Activated CD4-positive, alpha-beta T cell treated with anti-CD3 and anti-CD28 coated beads, Interleukin-2, amount 10 ng/mL, durations not matched to agents 24 days and 14 days (primary cell): Measurements from ENCODE around the gene LRRC36. TPM values are rescaled to one million over a fixed set of nuclear protein-coding genes. Genes with fewer than 3 reads are reported as not detected.

Experiments
- DNase-seq: peaks from one replicate; pipeline ENCODE4 v3.0.0; 2022
- H3K27ac Mint-ChIP-seq: one replicate; pipeline ENCODE4 v1.8.0; 2022; ENCODE audit warnings: mild to moderate bottlenecking, mixed read lengths
- H3K27me3 Mint-ChIP-seq: one replicate; pipeline ENCODE4 v1.8.0; 2022; ENCODE audit warnings: mixed read lengths
- H3K36me3 Mint-ChIP-seq: one replicate; pipeline ENCODE4 v1.8.0; 2022; ENCODE audit warnings: low read depth, mild to moderate bottlenecking, mixed read lengths
- H3K4me1 Mint-ChIP-seq: one replicate; pipeline ENCODE4 v1.8.0; 2021; ENCODE audit warnings: mixed read lengths
- H3K4me3 Mint-ChIP-seq: one replicate; pipeline ENCODE4 v1.8.0; 2022; ENCODE audit warnings: mild to moderate bottlenecking, moderate library complexity, mixed read lengths
- H3K9me3 Mint-ChIP-seq: one replicate; pipeline ENCODE4 v1.8.0; 2021; ENCODE audit warnings: mixed read lengths
- intact Hi-C: fragments of 100-400 bp; cut with micrococcal nuclease; formaldehyde crosslinking; loops from one replicate; pipeline ENCODE4 v1.15.1; 2023
- total RNA-seq: library from RNA; stranded (reverse); gene quantifications from 2 replicates; pipeline ENCODE4 v1.2.3, GENCODE V29; 2022

The LRRC36 gene
- total RNA-seq, 1 donor from 2014 or later = 0.23 TPM

GRCh38 chr16:67284699-67285646 lies 41.6 kb upstream of the LRRC36 start:
- no peak overlapping the region for H3K4me3 Mint-ChIP-seq
- H3K9me3 Mint-ChIP-seq = no peaks in the 10 kb centered on the region
- peaks cover 10% of the 10 kb centered on the region for H3K36me3 Mint-ChIP-seq
- peaks cover 4% of the 10 kb centered on the region for H3K4me1 Mint-ChIP-seq
- no peak for DNase-seq
- no peaks in the 10 kb centered on the region for H3K27me3 Mint-ChIP-seq
- H3K27ac Mint-ChIP-seq = no peak overlapping the region
- intact Hi-C loops = no loop called here

GRCh38 chr16:67286441-67287235 lies 40.0 kb upstream of the LRRC36 start:
- peaks cover 3% of the 10 kb centered on the region for H3K4me1 Mint-ChIP-seq
- no peak overlapping the region for H3K27ac Mint-ChIP-seq
- H3K4me3 Mint-ChIP-seq = no peak overlapping the region
- H3K36me3 Mint-ChIP-seq = peaks cover 7% of the 10 kb centered on the region
- no peaks in the 10 kb centered on the region for H3K27me3 Mint-ChIP-seq
- intact Hi-C loops = no loop called here
- DNase-seq = no peak
- H3K9me3 Mint-ChIP-seq = no peaks in the 10 kb centered on the region

GRCh38 chr16:67287960-67288359 lies 38.7 kb upstream of the LRRC36 start:
- Mint-ChIP-seq H3K4me1 (peaks cover 3% of the 10 kb centered on the region), H3K9me3 (no peaks in the 10 kb centered on the region), H3K27ac (no peak overlapping the region), H3K4me3 (no peak overlapping the region), H3K36me3 (peaks cover 3% of the 10 kb centered on the region), H3K27me3 (no peaks in the 10 kb centered on the region)
- no peak for DNase-seq
- intact Hi-C loops = no loop called here

- Mint-ChIP-seq H3K27me3 (no peaks in the 10 kb centered on the region), H3K4me3 (no peak overlapping the region), H3K36me3 (no peaks in the 10 kb centered on the region), H3K4me1 (peaks cover 3% of the 10 kb centered on the region), H3K27ac (no peak overlapping the region), H3K9me3 (no peaks in the 10 kb centered on the region)
- intact Hi-C loops = no loop called here
- no peak for DNase-seq
These were observed 35.2 kb upstream of the LRRC36 start for GRCh38 chr16:67291461-67291860.

- Mint-ChIP-seq H3K27me3 (no peaks in the 10 kb centered on the region), H3K9me3 (no peaks in the 10 kb centered on the region), H3K27ac (no peak overlapping the region), H3K4me1 (peaks cover 3% of the 10 kb centered on the region), H3K36me3 (no peaks in the 10 kb centered on the region), H3K4me3 (no peak overlapping the region)
- no peak for DNase-seq
- intact Hi-C loops = no loop called here
These were observed 32.4 kb upstream of the LRRC36 start for GRCh38 chr16:67294171-67294757.

GRCh38 chr16:67294938-67295361 lies 31.7 kb upstream of the LRRC36 start:
- Mint-ChIP-seq H3K4me3 (no peak overlapping the region), H3K36me3 (no peaks in the 10 kb centered on the region), H3K27me3 (no peaks in the 10 kb centered on the region), H3K9me3 (no peaks in the 10 kb centered on the region), H3K27ac (no peak overlapping the region), H3K4me1 (no peaks in the 10 kb centered on the region)
- intact Hi-C loops = no loop called here
- no peak for DNase-seq

- Mint-ChIP-seq H3K36me3 (no peaks in the 10 kb centered on the region), H3K4me1 (no peaks in the 10 kb centered on the region), H3K27ac (no peak overlapping the region), H3K4me3 (no peak overlapping the region), H3K9me3 (no peaks in the 10 kb centered on the region), H3K27me3 (no peaks in the 10 kb centered on the region)
- no peak for DNase-seq
- intact Hi-C loops = no loop called here
These were observed 30.2 kb upstream of the LRRC36 start for GRCh38 chr16:67296420-67296819.

- Mint-ChIP-seq H3K27me3 (no peaks in the 10 kb centered on the region), H3K4me1 (no peaks in the 10 kb centered on the region), H3K9me3 (no peaks in the 10 kb centered on the region), H3K27ac (no peak overlapping the region), H3K4me3 (no peak overlapping the region), H3K36me3 (no peaks in the 10 kb centered on the region)
- no peak for DNase-seq
- intact Hi-C loops = no loop called here
These were observed 28.3 kb upstream of the LRRC36 start for GRCh38 chr16:67298277-67298676.

DNA sequence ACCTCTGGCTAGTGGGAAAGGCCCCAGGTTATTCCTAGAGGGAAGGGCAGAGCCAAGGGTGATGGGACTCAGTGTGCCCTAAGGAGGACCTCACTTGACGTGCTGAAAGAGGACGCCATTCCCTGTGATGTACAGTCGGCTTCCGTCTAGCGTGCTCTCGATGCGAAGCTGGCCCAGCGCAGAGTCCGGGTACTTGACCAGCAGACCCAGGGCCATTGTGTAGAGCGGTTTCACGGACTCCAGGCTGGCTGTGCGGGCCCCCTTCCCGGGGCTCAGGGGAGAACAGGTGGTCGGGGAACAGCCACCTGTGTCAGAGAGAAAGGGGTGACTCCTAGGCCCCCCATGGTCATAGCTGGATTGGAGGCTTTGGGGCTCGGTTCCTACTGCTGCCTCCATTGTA lies 27.3 kb upstream of the LRRC36 start:
- H3K4me1 Mint-ChIP-seq = peaks cover 3% of the 10 kb centered on the region
- H3K27me3 Mint-ChIP-seq = no peaks in the 10 kb centered on the region
- H3K9me3 Mint-ChIP-seq = no peaks in the 10 kb centered on the region
- no peaks in the 10 kb centered on the region for H3K36me3 Mint-ChIP-seq
- H3K27ac Mint-ChIP-seq = no peak overlapping the region
- no peak overlapping the region for H3K4me3 Mint-ChIP-seq
- intact Hi-C loops = no loop called here
- no peak for DNase-seq

DNA sequence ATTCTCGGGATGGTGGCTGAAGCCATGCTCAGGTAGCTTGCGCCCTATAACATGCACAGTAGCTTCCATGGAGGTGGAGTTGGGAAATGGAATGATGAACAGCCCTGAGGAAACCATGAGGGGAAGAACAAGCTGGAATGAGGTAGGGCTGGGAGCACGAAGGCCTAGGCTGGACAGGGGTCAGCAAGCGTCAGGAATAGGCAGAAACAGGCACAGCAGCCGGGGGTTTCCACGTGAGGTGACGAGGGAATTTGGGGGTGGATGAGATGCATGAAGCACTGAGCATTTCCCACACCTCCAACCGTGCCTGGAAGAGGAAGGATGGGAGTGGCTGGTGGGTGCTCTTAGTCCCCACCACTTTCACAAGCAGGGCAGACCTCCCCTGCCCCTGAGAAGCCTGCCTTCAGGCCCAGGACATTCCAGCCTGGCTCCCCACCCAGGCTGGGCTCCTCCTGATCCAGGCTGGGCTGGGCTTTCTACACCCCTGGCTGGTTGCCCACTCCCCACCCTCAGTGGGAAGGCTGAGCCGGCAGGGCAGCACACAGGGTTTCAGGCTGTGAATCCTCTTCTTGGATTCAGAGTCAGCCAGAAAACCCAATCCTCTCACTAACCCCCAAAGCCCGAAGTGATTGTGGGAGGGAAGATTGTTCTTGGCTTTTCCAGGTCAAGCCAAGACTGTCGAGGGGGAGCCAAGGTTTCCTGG lies 25.4 kb upstream of the LRRC36 start:
- Mint-ChIP-seq H3K9me3 (no peaks in the 10 kb centered on the region), H3K36me3 (no peaks in the 10 kb centered on the region), H3K4me3 (no peak overlapping the region), H3K27ac (no peak overlapping the region), H3K4me1 (peaks cover 5% of the 10 kb centered on the region), H3K27me3 (no peaks in the 10 kb centered on the region)
- intact Hi-C loops = no loop called here
- DNase-seq = no peak

DNA sequence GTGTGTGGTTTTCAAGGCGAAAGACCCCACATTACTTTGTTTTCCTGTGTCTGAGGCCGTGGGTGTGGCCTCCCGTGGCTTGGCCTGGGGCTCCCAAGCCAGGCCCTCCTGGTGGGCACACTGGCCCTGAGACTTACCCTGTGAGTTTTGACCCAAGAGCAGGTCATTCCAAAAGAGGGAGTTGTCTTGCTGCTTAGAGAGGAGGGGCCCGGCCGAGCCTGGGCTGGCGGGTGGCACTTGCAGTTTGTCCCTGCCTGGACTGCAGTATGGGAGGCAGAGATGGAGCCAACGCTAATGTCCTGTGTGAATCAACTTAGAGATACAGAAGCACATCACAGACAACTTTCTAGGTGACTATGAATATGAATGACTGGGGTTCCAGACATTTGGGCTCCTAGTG lies 24.5 kb upstream of the LRRC36 start:
- Mint-ChIP-seq H3K27me3 (no peaks in the 10 kb centered on the region), H3K36me3 (no peaks in the 10 kb centered on the region), H3K27ac (no peak overlapping the region), H3K4me3 (no peak overlapping the region), H3K9me3 (no peaks in the 10 kb centered on the region), H3K4me1 (peaks cover 5% of the 10 kb centered on the region)
- intact Hi-C loops = no loop called here
- DNase-seq = no peak

DNA sequence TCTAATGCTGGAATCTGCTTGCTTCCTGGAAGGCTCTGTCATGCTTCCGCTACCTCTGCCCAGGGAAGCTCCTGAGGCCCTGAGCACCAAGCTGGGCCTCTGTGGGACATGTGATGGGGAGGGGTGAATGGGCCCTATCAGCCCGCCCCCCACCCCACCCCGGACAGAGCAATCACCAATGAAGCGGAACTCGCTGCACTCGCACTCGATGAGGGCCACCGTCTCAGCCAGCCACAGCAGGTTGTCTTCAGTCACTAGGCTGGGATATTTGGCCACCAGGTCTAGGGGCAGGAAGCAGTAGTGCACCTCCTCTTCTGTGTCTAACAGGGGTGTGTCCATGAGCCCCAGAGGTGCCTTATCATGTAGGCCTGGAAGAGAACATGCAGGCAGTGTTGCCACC lies 23.6 kb upstream of the LRRC36 start:
- Mint-ChIP-seq H3K9me3 (no peaks in the 10 kb centered on the region), H3K4me3 (no peak overlapping the region), H3K4me1 (peaks cover 5% of the 10 kb centered on the region), H3K36me3 (no peaks in the 10 kb centered on the region), H3K27me3 (no peaks in the 10 kb centered on the region), H3K27ac (no peak overlapping the region)
- intact Hi-C loops = no loop called here
- DNase-seq = no peak

GRCh38 chr16:67304020-67304419 lies 22.6 kb upstream of the LRRC36 start:
- H3K4me3 Mint-ChIP-seq = no peak overlapping the region
- intact Hi-C loops = no loop called here
- H3K27ac Mint-ChIP-seq = peak overlapping the region; percentile 25
- H3K27me3 Mint-ChIP-seq = no peaks in the 10 kb centered on the region
- H3K36me3 Mint-ChIP-seq = no peaks in the 10 kb centered on the region
- DNase-seq = no peak
- peaks cover 3% of the 10 kb centered on the region for H3K9me3 Mint-ChIP-seq
- peaks cover 9% of the 10 kb centered on the region for H3K4me1 Mint-ChIP-seq
